HG02571 (cell line): ENCODE measurements around the gene AURKB.
A peak's percentile ranks its signal among the peaks of the same experiment; 100 is the strongest.
"Not testable (repeated sequence)": the region's sequence is repeated elsewhere in the genome, so short reads cannot be mapped to it uniquely, and the experiment has no call there.

ENCODE experiments used
- ATAC-seq: cut with Tn5 transposase; IDR thresholded peaks from one replicate; pipeline ENCODE4 v1.9.1; 2021; ENCODE audit warnings: mild to moderate bottlenecking, moderate library complexity; ENCODE audit not compliant: unreplicated experiment

AURKB gene

DNA sequence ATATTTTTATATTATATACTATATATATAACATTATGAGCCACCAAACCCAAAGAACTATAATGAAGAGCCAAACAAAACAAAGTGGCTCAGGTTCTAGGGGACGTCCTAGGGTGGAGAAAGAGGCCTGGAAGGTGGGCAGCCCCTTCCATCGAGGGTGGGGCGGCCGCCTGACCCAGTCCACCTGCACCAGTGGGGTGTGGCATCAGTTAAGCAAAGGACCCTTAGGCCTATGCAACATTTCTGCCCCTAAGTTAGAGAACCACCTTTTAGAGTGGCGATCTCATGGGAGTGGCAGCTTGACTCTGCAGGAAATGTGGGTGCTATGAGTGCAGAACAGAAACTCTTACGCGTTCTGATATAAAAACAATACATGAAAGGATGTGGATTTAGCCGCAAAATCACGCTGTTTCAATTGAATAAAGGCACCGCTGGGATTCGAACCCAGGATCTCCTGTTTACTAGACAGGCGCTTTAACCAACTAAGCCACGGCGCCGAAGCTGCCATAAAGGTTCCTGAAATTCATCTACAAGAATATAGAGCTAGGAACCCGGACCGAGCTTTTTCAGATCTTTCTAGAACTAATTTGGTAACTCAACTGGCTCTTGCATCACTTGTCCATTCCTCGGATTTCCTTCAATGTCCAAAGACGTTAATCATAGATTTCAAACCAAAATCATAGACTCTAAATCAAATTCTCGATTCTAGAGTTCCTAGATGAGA, 15.6 kb upstream of the AURKB start:
- no peak for ATAC-seq

DNA sequence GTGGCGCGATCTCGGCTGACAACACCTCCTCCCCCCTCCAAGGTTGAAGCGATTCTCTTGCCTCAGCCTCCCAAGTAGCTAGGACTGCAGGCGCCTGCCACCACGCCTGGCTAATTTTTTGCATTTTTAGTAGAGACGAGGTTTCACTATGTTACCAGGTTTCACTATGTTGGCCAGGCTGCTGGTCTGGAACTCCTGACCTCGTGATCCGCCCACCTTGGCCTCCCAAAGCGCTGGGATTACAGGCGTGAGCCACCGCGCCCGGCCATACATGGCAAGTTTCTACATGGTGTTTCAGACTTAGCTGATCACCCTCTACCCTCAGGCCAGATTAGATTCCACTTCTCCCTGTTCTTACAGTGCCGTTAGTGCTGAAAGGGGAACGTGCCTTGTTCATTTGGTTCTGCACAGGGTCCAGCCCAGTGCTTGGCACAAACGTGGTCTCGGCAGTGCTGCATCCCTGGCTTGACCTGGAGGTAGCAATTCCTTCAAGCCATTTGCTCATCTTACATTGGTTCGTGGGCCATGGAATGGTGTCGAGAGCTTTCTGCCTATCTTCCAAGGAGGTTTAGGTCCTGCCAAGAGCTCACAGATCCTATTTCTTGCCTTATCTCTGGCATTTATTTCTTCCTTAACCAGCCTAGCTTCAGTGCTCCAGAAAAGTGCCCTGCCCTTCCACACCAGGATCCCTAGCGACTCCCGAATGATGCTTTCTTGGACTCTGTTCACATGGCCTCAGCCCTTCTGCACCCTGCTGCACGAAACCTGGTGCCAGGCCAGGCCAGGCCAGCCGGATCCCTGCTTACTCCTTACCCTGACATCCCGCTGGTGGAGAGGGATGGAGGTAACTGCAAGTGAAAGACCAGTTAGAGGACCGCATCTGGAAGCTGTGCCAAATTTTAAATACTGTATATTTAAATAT, 14.8 kb upstream of the AURKB start:
- no peak for ATAC-seq

DNA sequence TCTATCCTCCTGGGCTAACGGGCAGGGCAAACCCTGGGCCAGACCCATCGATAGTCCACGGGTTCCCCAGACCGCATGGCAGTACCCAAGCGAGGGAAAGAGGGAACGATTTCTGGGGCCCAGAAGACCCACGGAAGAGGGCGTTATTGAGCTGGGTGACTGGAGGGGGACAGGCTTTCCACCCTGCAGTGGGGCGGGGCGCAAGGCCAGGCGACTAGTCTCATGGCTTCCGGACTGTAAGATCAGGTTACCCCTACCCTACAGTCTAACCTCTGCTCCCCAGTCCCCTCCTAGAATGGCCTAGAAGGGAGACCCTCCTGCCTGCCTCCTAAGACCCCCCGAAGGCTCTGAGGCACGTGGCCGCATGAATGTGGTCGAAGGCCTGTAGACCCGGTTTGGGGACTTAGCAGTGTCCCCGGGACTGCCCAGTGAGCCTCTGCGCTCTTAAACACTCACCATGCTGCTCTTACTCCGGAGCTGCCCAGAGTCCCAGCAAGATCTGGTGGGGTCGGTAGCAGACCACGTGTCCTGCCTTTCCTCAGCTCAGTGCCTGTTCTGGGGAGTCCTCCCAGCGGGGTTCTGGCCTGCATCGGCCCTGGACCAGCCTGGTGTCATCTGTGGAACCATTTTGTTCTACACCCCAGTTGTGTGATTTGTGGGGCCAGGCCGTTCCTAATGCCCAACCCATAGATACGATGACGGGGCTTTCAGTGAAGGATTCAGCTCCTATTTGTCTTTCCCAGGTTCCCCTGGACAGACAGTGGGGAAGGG, 13.2 kb upstream of the AURKB start:
- no peak for ATAC-seq

DNA sequence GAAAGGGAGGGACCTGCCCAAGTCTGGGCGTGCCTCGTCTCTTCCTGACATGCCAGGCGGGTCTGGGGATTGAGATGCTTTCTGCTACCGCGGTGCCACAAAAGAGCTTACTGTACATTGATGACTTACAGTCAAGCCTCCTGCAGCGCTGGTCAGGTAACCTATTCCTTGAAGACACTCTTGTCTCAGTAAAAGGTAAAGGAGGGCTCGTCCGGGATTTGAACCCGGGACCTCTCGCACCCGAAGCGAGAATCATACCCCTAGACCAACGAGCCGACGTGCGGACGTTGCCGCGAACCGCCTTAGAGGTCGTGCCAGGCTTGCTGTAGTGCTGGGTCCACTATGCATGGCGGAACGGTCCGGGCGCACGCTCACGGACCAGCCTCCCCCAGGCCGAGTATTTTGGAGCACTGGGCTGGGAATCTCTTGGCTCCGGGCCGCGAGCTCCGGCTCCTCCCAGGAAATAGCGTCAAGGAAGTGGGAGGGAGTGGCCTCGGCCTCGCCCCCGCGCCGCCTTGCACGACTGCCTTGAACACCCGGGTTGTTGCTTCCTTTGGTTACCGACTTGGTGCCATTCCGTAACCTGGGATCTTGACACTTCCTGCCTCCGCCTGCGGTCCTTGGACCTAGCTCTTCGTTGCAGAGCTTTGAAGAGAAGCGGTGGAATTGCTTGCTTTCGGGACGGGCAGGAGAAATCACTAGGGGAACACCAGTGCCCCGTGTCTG, 12.4 kb upstream of the AURKB start:
- ATAC-seq: peak; percentile 26

DNA sequence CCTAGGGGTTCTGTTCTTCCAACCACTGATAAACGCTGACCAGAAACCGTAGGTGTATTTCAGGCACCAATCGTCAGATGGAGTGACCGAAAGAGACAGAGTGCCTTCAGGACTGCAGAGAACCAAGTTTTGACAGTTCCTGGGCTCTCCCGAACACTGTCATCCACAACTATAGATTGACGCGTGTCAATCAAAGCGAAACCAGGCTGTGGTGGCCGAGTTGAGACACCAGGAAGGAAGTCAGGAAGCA, 11.9 kb upstream of the AURKB start:
- ATAC-seq: peak; percentile 34

DNA sequence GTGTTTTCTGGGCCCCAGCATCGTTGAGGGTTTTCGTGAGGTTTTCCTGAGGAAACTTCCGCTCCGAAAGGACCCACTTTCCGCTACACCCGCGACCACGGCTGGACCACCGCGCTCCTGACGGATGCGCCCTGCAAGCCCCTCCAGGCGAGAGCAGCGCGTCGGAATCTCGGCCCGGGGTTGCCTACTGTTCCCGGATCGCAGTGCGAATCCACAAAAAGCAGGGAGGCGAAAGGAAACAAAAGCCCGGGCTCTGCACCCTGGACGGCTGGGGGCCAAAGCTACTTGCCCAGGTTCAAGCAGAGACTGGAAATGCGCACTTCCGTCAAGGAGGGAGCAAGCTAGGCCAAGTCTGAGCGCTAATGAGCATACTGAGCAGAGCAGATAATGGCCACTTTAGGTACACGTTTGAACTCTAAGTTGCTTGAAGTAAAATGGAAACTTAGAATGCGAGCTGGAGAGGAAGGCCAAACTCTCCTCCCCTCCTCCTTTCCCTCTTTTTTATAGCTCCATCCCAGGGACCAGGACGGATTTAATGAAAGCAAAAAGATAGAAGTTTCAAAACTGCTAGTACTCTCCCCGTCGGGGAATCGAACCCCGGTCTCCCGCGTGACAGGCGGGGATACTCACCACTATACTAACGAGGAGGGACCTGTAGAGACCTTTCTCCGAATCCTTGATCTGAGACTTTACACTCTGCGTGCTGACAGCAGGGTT, 11.4 kb upstream of the AURKB start:
- peak; percentile 35 for ATAC-seq

DNA sequence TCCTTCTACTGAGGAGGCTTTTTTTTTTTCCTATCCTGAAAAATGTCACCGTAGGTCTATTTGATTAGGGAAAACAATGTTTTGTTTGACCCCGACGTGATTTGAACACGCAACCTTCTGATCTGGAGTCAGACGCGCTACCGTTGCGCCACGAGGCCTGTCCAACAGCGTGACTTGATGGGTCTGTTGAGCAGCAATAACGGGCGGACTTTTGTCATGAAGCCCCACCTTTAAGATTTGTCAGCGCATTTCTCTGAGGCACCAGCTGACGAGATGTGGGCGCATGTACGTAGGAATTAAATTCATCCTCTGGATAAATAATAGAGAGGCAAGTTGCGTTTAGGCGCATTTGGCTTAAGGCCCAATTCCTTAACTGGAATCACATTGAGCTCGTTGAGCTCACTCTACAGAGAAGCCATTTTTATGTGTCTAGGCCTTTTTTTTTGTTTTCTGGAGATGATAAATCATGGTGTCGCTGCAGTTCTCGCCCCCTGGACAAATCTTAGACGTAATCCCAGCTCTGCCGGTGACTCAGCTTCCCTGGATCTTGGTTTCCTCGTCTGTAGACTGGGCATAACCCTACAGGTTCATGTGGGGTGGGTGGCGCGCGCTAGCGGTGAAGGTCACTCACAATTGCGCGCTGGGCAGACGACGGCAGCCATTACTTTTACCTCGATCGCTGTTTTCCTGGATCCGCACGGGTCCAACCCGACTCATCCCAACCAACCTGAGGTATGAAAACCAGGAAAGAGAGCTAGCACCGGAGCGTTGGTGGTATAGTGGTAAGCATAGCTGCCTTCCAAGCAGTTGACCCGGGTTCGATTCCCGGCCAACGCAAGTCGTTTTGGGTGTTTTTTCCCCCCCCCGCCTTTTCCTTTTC, 10.6 kb upstream of the AURKB start:
- no peak for ATAC-seq

DNA sequence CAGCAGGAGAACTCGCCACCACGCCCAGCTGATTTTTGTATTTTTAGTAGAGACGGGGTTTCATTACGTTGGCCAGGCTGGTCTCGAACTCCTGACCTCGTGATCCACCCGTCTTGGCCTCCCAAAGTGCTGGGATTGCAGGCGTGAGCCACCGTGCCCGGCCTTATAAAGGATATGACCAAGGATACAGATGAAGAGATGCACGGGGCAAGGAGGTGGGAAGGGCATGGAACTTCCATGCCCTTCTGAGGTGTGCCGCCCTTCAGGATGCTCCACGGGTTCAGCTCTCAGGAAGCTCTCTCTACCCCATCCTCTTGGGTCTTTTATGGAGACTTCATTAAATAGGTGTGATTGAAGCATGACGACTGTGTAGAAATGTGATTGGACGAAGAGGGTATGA, 3.6 kb upstream of the AURKB start:
- not testable (repeated sequence) for ATAC-seq

DNA sequence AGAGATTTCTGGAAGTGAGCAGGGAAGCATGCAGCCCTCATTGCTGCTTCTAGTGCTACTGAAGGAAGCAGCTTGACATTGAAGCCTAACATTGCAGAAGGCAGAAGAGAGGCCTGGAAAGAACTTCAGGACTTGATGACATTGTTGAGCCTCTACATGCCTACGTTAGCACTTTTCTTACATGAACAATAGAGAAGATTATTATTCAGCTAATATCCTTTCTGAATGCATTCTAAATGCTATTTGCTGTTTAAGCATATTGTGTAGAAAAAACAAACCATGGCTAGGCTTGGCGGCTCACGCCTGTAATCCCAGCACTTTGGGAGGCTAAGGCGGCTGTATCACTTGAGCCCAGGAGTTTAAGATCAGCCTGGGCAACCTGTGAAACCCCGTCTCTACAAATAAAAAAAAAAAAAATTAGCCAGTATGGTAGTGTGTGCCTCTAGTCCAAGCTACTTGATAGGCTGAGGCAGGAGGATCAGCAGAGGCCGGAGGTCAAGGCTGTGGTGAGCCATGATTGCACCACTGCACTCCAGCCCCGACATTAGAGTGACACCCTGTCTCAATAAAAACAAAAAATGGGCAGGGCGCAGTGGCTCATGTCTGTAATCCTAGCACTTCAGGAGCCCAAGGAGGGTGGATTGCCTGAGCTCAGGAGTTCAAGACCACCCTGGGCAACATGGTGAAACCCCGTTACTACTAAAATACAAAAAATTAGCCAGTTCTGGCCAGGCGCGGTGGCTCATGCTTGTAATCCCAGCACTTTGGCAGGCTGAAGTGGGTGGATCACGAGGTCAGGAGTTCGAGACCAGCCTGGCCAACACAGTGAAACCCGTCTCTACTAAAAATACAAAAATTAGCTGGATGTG, 2.2 kb upstream of the AURKB start:
- ATAC-seq: no peak

DNA sequence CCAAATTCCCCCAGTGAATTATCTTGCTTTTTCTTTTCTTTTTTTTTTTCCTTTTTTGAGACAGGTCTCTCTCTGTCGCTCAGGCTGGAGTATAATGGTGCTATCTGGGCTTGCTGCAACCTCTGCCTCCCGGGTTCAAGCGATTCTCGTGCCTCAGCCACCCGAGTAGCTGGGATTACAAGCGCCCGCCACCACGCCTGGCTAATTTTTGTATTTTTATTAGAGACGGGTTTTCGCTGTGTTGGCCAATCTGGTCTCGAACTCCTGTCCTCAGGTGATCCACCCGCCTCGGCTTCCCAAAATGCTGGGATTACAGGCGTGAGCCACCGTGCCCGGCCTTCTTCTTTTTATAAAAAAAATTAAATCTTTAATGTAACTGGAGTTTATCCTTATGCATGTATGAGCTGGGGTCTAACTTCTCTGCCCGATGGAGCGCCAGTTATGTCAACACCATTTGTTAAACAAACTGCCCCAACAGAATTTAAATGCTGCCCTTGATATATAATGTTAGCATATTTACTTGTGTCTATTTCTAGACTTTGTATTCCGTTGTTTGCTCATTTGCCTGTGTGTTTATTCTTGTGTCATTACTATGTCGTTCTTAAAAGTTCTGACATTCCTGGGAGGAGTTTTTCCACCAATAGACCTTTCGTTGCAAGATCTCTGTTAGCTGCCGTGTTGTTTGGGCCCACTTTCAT, 535 bp upstream of the AURKB start:
- ATAC-seq: no peak

DNA sequence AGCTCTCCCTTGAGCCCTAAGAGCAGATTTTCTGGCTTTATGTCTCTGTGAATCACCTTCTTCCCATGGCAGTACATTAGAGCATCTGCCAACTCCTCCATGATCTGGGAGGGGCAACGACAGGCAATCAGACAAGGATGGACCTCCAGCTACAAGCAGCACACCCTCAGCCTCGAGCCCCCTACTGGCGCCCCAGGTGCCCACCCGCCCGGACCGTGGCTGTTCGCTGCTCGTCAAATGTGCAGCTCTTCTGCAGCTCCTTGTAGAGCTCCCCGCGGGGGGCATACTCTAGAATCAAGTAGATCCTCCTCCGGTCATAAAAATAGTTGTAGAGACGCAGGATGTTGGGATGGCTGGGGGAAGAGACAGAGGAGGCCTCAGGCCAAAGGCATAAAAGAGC, 3.8 kb downstream of the AURKB start:
- no peak for ATAC-seq

DNA sequence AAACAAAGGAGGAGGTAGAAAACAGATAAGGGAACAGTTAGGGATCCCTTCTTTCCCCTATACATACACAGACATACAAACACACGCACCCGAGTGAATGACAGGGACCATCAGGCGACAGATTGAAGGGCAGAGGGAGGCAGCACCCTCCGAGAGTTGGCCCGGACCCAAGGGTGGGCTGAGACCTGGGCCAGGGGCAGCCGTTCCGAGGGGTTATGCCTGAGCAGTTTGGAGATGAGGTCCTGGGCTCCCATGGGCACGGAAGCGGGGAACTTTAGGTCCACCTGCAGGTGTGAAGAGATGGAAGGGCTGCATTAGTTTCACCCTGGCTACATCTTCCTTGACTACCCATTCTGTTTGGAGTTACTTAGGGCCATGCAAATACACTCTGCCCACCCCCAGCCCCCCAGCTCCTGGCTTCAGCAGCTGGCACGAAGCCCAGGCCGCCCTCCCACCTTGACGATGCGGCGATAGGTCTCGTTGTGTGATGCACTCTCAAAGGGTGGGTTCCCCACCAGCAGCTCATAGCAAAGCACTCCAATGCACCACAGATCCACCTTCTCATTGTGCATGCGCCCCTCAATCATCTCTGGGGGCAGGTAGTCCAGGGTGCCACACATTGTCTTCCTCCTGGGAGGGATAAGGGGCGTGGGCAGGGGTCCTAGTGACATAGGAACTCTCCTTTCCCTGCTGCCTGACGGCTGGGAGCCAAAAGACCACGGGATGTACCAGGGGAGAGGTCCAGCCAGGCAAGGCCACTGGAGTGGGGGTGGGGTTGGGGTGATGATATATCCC, 5.4 kb downstream of the AURKB start:
- no peak for ATAC-seq

DNA sequence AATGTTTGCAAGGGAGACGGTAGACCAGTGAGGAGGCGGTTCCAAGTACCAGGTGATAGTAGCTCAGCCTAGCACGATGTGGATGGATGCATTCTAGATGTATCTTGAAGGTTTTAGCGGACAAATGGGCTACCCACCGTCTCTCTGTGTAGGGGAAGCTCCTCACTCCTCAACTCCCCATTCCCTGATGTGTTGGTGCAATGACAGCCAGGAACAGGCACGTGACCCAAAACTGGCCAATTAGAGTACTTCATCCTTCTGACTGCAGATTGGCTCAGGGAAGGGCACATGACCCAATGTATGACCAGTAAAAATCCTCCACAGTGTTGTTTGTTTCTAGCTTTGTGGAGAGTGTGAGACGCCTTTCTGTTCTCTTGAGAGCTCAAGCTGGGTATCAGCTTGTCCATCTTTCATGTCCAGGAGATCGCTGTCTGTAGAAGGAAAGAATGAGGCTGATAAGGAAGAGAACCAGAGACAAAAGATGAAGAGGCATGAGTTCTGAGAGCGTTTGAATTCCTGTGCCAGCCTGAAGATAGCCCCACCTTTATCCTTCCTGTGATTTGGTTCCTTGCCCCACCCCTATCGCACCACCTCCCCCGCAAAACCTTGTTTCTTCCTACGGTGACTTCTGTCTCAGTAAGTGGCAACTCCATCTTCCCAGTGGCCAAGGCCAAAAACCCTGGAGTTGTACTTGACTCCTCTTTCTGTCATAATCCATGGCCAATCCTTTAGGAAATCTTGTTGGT, 18.1 kb downstream of the AURKB start:
- ATAC-seq: no peak

DNA sequence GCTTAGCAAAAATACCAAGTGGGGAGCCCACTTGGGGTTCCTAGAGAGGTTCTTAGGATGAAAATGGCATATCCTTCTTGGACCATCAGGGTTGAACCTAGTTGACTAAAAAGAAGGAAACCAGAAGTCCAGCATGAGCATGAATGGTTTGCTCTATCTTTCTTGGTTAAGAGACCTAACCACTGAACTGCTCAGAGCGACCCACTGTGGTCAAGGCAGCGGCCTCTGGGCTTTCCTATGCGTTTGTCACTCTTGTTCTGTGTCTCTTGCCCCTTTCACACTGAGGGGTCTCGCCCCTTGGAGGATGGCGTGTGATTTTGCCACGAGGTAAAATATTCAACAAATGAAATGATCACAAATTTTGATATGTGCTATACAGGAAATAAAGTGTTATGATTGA, 19.9 kb downstream of the AURKB start:
- no peak for ATAC-seq

DNA sequence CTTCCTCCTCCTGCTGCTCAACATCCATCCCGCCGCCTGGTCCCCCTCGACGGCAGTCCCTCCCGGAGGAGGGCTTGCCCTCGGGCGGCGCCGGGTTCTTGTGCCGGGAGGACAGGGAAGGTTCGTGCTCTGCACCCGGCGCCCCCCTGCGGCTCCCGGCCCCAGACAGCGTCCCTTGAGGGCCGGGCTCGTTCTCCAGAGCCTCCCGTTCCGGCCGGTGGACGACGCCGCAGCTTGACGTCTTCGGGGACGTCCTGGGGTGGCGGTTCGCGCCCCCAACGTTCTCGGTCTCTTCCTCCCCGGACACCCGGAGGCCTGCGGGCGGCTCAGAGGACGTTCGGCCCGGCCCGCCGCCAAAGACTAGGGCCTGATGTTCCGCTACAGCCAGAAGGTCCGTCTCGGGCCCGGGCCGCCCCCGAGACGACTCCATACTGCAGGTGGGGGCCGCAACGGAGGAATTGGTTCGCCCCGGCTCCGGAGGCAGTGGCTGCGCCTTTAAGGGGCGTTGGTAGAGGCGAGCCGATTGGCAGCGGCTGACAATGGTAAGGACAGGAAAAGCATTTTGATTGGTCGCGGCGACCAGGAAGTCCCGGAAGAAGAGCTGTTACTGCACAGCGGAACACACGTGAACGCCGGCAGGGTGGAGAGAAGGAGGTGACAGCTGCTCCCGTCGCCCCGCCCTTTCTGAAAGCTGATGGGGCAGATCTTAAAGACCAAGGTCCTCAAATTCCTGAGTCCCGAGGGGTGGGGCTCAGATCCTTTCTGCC, 20.5 kb downstream of the AURKB start, which contains the start of gene BORCS6:
TSS of gene BORCS6 (minus strand) at position 470 of the 767 bp plus-strand sequence. CDS start at position 430, 40 bp downstream.
- peak; percentile 42 for ATAC-seq
